Inferior parietal cortex (tissue), 1 donor: Measurements from ENCODE around the gene CSNK1D.
A peak's percentile ranks its signal among the peaks of the same experiment; 100 is the strongest.

Source experiments
- DNase-seq: peaks from one replicate; pipeline ENCODE4 v3.0.0-alpha.2; 2016; ENCODE audit errors: extremely low spot score

CSNK1D gene

DNA sequence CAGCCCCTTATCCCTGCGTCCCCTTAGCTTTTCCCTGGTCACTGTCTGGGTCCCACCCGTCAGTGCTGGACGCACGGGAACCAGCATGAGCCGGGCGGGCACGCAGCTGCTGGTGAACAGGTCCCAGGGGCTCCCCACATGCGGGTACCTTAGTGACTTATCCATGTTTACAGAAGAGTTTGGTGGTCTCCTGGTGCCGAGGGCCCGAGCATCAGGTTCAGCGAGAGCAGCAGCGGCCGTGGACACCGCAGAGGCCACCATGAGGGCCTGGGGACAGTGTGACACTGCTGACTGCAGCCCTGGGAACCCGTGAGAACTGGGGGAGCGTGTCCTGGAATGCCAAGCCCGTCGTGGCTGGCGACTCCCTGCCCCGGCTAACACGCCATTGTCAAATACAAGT is 37.4 kb upstream of the CSNK1D start:
- no peak for DNase-seq

DNA sequence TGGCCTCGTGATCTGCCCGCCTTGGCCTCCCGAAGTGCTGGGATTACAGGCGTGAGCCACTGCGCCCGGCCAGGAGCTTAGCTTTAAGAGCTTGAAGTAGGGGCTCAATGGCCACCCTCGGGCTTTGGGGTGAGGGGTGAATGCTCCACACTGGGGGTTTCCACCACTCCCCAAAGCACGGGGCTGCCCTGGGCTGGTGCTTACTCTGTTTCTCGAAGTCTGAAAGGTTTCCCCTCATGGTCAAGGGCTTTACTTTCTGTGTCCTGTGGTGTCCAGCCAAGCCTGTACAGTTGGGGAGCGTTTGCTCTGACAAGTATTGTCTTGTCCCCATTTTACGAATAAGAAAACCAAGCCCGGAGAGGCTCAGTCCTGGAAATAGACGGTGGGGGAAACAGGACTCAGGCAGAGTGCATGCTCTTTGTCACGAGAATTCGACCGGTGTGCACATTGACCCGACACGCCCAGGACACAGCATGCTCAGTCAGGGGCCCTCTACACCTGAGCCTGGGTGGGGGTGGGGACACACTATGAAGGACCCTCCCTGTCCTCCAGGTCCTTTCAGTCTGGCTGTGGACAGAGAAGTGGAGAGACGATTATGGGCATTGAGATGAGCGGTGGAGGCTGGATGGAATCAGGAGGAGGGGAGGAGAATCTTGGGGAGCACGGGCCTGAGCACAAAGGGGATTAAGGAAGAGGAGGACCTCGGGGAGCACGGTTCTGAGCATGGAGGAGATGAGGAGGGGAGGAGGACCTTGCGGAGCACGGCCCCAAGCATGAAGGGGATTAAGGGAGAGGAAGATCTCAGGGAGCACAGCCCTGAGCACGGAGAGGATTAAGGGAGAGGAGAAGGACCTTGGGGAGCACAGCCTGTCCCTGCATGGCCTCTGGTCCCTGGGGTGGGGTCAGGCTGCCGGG is 36.4 kb upstream of the CSNK1D start:
- DNase-seq, result no peak

DNA sequence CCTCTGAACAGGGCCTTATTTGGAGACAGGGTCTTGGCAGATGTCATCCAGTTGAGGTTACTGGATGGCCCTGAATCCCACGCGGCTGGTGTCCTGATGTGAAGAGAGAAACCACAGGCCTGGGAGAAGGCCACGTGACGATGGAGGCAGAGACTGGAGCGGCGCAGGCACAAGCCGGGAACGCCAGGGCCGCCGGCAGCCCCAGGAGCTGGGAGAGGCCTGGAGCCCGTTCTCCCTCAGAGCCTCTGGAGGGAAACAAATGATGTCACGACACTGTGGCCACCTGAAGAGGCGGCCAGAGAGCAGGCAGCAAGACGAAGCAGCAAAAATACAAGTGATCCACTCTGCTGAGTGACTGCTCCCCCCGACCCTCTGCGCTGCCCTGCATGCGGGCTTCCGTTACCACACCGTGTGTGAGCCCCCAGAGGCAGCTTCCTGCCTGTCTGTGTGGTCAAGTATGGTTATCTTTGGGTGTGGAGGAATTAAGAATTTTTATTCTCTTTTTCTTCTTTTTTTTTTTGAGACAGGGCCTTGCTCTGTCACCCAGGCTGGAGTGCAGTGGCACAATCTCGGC is 32.3 kb upstream of the CSNK1D start:
- DNase-seq, result no peak

DNA sequence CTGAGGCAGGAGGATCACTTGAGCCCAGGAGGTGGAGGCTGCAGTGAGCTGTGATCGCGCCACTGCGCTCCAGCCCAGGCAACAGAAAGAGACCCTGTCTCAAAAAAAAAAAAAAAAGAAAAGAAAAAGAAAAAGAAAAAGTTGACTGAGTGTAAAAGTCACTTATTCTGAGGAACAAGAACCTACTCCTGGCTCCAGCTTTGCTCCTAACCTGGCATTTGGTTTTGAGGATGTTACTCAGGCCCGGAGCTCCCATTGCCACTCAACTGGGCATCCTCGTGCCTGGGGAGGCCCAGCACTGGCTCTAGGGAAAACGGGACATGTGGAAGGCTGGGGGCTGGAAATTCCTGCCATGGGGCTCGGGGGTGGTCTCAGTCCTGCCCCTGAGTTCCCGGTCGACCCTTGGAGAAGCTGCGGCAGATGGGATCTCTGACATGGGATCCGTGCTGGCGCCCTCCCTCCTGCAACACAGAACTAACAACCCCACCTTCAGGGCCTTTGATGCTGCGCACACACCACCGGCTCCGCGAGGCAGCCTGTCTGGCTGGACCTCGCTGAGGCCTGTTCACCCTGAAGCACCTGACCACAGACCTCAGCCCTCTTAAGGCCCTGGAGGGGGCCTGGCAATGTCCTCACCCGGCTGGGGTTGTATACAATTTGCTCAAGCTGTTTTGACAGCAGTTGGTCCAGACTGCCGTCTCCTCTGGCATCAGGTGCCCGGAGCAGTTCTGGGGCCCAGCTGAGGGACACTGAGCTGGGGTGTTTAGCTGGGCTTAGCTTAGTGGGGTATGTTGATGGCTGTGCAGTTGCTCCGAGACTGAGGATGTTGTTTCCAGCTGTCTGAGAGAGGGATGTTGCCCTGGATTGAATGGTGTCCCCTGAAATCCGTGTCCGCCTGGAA is 31.6 kb upstream of the CSNK1D start:
- DNase-seq, result no peak

DNA sequence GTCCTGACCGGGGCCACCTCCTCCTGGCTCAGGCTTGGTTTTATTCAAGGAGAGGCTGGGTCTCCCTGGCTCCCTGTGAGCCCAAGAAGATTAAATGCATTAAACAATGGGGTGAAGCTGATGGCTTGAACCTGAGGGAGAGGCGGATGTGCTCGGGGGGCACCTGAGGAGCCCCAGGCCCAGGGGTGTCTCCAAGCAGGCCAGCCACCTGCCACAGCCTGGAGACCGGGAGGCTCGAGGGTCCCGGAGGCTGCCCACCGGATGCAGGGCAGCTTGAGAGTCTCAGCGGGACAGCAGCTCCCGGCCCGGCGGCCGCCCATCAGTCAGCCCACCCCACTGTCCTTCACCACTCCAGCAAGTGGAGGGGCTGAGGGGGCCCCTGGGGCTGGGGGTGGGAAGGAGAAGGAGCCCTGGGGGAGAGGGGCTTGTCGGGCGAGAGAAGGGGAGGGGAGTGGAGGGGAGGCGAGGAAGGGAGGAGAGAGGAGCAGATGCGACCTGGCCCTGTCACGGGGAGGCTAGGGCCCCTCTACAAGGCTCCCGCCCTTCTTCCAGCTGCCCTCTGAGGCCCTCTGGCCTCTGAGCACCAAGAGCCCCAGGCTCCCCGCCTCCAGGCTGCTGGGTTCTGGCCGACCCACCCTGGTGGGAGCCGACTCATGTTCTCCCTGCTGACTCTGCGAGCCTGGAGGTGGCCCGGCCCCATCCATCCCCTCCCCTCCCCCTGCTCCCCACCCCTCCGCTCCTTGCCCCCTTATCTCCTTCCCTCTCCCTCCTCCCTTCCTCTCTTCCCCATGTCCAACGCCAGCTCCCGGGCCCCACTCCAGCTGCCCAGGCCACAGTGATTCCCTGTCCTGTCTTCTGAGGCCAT is 30.7 kb upstream of the CSNK1D start:
- no peak for DNase-seq

DNA sequence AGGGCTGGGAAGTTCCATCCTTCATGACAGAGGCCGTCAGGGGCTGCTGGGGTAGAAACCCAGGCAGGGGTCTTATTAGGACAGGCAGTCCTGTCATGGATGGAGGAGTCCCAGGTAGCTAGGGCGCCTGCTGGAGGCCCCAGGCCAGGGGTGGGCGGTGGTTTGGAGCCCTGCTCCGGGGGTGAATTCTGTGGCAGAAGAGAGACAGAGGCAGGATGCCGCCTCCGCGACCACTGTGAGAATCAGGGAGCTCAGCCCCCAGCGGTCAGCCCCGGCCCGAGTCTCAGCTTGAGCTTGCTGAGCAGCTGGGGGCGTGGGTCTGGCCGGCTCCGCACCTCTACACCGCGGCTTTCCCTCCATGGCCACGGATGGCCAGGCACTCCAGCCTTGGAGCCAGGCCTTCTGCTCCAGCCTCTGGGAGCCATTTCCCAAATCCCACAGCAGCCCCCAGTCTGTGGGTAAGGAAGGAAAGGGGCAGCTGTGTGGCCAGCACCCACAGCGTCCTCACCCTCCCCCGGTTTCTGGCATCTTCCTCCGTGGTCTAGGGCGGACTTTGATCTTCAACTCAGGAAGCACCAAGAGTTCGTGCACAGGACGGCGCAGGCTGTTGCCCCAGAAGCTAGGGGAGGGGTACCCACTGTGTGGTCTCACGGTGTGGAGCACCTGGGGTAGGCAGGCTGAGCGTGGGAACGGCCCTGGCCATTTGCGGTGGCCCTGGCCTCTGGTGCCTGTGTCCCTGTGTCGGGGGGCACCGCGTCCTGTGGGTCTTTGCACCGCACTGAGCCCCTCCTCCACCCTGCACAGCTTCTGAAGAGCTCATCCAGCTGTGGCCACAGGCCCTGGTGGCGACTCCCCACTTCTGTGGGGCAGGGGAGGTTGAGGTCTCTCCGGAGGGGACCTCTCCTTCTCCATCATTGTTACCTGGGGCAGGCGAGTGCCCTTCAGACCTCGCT is 29.8 kb upstream of the CSNK1D start:
- no peak for DNase-seq

DNA sequence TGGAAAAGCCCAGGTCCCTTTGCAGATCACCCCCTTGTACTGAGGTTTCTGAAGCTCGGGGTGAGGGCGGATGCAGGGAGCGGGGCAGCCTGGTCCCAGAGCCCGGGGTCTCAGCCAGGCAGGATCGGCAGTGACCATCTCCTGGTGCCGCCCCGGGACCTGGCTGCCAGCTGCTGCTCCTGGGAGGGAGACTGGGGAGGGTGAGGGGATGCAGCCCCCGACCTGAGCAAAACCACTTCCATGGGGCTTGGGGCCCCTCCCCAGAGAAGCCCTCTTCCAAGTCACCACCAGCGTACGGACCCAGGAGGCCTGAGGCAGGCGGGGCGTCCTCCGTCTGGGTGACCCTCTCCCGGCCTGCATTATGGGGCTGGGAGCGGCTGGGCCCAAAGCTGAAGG is 29.1 kb upstream of the CSNK1D start:
- DNase-seq, result no peak

DNA sequence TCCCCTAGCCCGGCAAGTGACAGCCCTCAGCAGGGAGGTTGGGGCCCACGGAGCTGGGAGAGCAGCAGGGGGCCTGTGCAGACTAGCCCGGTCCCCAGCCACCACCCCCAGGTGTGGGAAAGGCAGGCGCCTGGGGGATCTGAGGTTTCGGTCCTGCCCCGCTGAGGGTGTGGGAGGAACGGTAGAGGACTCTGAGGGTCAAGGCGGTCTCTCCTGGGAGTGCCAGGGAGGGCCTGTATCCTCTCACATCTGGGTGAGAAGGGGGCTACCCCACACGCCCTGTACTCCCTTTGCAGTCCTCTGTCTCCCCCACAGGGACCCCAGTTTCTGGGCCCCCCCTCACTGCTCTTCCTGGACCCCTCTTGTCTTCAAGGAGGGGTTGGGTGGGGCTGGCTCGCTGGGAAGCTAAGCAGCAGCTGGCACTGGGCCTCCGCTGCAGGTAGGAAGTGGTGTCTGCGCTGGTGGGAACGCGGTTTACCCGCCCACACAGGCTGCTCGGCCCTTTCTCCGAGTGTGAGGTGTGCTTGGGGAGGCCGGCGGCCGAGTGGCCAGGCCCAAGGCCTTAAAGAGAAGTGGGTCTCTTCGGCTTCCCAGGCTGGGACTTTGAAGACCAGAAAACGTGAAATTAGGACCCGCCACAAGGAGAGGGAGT is 28.5 kb upstream of the CSNK1D start:
- DNase-seq, result no peak

DNA sequence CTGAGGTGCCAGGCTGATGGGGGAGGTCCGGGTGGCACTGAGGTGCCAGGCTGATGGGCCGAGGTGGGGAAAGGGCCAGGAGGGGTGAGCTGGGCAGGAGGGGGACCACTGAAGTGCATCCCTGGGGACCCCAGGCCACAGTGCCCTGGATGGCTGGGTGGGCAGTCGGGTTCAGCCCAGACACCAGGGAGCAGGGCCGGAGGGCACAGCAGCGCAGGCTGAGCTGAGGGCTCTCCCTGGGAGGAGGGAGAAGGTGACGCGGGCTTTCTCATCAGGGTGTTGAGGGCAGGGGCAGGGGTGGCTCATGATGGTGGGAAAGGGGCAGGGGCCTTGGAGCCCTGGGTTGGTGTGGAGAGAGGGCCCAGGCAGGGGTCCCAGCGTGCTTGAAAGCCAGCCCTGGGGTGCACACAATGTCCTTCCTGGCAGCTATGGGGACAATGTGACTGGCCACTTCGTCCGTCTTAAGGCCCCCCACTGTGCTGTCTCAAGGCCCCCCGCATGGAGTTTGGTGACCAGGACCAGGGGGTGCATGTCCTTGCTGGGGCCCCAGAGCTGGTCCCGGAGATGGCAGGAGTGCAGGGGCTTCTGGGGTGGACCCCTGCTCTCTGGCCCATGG is 27.9 kb upstream of the CSNK1D start:
- no peak for DNase-seq

DNA sequence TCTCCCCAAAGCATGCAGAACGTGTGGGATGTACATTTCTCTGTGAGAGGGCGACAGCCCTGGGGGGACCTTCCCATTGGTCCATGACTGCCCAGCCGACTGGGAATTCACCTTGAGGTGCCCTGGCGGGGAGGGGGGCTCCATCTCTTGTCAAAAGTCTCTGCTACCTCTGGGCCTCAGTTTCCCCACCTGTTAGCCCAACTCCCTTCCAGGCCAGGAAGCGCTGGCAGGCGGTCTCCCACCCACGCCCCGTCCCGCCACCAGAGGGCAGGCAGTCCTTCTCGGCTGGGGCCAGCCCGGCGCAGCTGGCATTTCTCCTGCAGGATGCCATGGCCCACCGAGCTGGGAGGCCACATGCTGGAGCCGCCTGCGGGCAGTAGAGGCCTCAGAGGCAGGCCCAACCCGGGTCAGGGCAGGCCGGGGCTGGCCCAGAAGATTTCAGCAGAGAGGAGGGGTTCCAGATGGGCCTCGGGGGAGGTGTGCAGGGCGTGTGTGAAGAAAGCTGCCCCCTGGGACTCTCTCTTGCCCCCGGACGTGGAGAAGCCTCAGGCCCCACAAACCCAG is 27.3 kb upstream of the CSNK1D start:
- DNase-seq, result no peak

DNA sequence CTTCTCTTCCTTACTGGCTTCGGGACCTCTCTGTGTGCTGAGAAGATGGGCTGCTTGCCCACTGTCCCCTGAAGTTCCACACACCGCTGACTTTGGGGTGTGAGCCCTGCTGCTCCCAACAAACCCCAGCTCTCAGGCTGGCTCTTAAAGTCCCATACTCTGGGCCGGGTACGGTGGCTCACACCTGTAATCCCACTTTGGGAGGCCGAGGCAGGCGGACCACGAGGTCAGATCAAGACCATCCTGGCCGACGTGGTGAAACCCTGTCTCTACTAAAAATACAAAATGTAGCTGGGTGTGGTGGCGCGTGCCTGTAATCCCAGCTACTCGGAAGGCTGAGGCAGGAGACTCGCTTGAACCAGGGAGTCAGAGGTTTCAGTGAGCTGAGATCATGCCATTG is 26.7 kb upstream of the CSNK1D start:
- no peak for DNase-seq

DNA sequence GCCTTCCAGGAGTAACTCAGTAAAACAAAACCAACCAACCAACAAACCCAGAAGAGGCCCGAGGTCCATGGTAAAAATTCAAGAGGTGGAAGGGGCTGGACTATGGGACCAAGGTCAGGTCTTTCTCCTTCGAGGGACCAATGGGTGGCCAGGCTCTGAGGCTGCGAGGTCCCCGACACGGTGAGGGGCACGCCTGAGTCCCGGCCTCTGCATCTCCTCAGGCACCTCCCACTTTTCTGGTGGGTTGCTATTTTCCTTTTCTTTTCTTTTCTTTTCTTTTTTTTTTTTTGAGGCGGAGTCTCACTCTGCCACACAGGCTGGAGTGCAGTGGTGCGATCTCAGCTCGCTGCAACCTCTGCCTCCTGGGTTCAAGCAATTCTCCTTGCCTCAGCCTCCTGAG is 26.0 kb upstream of the CSNK1D start:
- DNase-seq, result no peak

DNA sequence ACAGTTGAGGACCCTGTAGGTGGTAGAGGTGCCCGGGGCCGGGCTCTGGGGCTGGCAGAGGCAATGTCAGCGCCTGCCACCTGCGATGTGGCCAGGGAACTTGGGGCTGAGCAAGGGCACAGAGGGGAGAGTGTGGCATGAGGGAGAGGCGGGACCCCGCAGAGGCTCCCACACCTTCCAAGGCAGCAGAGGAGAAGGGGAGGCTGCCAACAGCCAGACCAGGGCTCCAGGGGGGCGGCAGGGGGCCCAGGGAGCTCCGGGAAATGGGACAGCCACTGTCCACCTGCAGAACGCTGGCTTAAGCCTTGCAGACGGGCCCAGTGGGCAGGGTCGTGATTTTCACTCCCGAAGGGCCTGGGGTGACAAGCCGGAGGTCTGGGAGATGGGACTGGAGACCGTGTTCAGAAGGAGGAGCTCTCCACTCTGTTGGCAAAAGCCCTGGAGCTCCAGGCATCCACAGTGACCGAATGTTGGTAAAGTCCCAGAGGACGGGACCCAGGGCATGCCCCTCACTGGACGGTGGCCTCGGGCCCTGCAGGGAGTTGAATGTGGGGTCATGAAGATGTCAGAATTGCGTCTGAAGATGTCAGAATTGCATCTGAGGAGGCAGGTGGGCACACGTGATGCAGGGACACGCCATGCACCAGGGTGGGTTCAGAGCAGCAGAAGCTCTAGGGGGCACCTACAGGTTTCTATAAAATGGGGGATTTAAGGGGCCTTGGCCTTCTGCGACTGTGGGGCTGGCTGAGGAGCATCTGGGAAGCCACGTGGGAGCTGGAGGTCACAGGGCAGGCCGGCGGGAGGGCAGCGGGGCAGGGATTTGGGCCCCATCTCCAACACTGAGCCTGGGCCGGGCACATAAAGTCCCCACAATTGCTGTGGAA is 25.3 kb upstream of the CSNK1D start:
- DNase-seq, result no peak

DNA sequence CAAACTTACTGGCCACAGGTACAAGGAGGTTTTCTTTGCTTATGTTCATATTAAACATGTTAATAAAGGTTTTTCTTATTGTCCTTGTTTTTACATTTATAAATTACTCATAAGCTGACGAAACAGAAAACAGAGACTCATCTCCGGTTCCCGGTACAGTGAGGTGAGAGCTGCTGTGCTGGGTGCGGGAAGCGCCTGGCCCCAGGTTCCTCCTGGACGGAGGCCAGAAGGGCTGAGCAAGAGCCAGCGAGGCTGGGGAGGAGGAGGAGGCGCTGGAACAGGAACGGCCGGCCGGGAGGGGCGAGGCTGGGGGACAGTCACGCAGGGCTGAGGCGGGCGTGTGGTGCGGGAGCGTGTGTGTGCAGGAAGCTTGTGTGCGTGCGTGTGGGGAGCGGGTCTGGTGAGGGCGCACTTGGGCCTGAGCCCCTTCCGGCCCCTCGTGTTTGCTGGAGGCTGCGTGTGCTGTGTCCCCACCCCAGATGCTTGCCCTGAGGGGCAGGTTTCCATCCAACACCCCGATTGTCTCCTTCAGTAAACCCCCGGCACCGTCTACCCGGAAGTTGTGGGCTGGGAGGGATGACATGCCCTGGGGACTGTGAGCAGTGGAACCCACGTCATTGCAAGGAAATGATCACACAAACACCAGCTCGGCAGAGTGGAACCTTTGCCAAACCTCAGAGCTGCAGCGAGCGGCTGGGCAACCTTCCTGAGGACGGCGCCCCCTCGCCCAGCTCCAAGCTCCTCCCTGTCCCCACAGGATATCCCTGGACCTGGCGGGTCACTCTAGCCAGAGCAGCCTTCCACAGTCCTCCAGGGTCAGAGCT is 24.4 kb upstream of the CSNK1D start:
- DNase-seq, result peak; percentile 57

DNA sequence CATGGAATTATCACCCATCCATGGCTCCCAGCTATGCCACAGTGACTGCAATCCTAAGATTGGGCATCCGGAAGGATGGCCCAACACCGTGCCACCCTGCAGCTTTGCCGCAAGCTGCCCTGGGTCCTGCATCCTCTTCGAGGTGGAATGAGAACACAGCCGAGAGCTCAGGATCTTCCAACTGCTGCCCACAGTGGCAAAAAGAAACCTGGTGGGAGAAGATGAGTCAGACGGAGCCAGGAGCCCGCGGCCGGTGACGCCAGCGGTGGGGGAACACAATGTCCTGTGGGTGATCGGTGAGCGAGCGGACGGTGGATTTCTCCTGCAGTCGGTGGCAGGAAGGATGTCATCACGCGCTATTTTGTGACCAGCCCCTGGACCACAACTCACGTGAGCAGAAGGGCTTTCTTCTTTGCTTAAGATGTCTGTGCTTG is 23.8 kb upstream of the CSNK1D start:
- peak; percentile 50 for DNase-seq

DNA sequence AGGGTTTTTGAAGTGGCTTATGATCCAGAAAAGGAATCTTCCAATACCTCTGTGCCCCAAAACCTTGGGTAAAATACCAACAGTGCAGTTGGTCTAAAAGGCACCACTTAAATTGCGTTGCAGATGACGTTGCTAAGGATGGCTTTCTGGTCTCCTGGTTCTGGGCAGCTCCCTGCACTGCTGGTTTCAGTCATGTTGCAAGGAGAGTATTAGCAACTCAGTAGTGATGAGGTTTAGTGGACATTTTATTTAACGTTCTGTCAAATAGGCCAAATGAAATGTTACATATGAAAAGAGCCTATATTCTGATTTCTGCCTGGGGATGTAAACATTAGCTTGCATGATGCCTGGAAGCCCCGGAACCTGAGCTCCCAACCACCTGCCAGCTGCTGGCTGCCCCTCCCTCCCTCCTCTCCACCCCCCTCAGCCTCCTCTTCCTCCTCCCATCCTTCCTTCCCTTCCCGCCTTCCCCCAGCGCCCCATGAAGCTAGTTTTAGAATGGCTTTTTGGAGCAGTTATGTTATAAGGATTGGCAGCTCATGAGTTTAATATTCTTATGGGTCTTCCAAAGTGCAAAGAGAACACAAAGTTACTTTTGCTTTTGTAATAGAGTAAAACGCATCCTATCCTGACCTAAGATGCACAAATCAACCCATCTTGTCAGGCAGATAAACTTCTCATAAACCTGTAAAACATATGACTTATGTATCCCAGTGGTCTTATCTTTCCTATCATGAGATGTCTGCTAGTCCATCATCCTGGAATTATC is 23.2 kb upstream of the CSNK1D start:
- DNase-seq, result no peak
